NCI-H2171 treated with DMSO at 0.1 percent for 48 hours (cell line): Measurements from ENCODE around the gene PPM1E.
"Not testable (repeated sequence)": the region's sequence is repeated elsewhere in the genome, so short reads cannot be mapped to it uniquely, and the experiment has no call there.

Experiments used
- DNase-seq: peaks from one replicate; lab custom pipeline; 2025; lab: John Stamatoyannopoulos, UW

PPM1E gene

DNA sequence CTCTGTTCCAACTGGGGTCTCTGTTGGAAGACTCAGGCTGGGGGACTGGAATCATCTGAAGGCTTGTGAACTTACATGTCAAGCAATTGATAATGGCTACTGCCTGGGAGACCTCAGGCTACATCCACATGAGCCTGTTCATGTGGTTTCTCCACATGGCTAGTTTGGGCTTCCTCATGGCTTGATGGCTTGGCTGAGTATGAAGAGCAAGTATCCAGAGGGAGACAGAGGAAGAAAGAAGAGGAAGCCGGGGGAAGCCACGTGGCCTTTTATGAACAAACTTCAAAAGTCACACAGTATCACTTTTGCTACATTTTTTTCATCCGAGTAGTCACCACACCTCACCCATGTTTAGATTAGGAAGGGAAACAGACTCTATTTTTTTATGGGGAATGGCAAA, 192.2 kb downstream of the PPM1E start:
- DNase-seq = no peak

GRCh38 chr17:58954358-58954757, 198.7 kb downstream of the PPM1E start:
- DNase-seq = not testable (repeated sequence)

- no peak for DNase-seq
Observed at GRCh38 chr17:58956997-58957724, 201.5 kb downstream of the PPM1E start.

DNA sequence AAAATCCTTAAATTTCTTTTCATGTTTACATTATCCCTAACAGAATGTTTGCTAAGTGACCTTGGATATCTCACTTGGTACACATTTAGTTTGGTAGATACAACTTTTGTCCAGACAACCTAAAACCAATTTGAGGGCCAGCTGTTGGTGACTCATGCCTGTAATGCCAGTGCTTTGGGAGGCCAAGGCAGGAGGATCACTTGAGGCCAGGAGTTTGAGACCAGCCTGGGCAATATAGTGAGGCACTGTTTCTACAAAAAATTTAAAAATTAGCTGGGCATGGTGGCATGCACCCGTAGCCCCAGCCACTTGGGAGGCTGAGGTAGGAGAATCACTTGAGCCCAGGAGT, 202.0 kb downstream of the PPM1E start:
- not testable (repeated sequence) for DNase-seq

DNA sequence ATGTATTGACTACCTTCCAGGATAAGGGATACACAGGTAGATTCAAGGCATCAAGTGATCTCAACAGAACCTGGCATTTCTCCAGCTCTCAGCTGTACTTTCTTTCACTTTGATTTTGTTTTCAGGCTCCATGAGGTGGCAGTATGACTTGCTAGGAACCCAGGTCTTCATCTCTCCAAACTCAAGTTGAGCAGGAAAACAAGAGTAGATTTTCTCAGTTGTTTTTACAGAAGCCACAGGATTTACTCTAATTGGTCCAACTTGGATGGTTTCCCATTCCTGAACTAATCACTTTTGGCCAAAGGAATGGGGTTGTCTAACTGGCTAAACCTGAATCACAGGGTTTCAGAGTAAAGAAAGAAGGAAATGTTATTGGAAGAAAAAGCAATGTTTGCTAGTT, 204.4 kb downstream of the PPM1E start:
- DNase-seq = peak; percentile 59

GRCh38 chr17:58965221-58965620, 209.6 kb downstream of the PPM1E start:
- DNase-seq = no peak

DNA sequence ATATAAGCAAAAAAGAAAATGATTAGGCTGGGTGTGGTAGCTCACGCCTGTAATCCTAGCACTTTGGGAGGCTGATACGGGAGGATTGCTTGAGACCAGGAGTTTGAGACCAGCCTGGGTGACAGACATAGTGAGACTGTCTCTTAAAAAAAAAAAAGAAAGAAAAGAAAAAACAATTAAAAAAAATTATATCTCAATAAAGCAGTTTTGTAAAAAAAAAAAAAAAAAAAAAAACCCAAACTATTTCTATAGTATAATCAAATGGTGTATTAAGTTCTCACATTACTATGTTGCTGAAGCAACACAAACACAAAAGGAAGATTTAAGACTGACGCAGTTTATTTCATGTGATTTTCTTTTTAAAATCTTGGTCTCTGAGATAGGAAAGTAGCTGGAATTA, 210.6 kb downstream of the PPM1E start:
- DNase-seq = no peak

GRCh38 chr17:58968426-58969061, 212.9 kb downstream of the PPM1E start:
- no peak for DNase-seq

GRCh38 chr17:58969156-58969555, 213.5 kb downstream of the PPM1E start:
- peak; percentile 44 for DNase-seq

GRCh38 chr17:58969612-58970011, 214.0 kb downstream of the PPM1E start:
- DNase-seq = no peak

- DNase-seq = no peak
Observed at GRCh38 chr17:58970609-58971450, 215.2 kb downstream of the PPM1E start.

- DNase-seq = no peak
Observed at GRCh38 chr17:58974354-58974753, 218.7 kb downstream of the PPM1E start.

DNA sequence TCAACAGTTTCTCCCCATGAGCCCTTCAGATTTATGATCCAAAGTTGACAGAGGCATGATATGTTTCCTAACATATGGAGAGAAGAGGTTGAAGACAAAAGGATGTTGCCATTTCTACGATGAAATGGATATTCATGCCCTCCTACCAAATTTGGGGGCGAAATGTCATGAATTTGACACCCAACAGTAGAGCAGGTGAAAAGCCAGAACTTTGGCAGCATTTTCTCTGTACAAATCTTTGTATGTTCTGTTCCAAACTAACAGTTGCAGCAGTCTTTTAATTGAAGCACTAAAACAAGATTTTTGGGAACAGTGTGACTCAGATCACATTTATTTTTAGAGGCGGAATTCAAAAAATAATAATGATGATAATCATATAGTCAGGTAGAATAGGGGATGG, 220.9 kb downstream of the PPM1E start:
- no peak for DNase-seq

- no peak for DNase-seq
Observed at GRCh38 chr17:58980706-58981481, 225.2 kb downstream of the PPM1E start.

- DNase-seq = no peak
Observed at GRCh38 chr17:58982626-58983025, 227.0 kb downstream of the PPM1E start.

- no peak for DNase-seq
Observed at GRCh38 chr17:58985367-58985766, 229.7 kb downstream of the PPM1E start.

DNA sequence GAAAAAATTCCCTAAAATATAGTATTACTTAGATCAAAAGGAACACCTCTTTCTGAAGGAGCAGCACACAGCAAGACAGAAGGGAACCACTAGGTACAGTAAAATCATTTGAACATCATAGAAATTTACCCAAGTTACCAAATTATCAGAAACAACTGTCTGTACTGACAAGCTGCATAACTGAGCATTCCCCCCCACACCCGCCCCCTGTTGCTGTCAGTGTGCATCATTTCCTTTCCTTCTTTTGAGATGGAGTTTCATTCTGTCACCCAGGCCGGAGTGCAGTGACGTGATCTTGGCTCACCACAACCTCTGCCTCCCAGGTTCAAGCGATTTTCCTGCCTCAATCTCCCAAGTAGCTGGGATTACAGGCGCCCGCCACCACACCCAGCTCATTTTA, 230.3 kb downstream of the PPM1E start:
- no peak for DNase-seq

GRCh38 chr17:58989629-58990028, 234.0 kb downstream of the PPM1E start:
- DNase-seq = no peak

DNA sequence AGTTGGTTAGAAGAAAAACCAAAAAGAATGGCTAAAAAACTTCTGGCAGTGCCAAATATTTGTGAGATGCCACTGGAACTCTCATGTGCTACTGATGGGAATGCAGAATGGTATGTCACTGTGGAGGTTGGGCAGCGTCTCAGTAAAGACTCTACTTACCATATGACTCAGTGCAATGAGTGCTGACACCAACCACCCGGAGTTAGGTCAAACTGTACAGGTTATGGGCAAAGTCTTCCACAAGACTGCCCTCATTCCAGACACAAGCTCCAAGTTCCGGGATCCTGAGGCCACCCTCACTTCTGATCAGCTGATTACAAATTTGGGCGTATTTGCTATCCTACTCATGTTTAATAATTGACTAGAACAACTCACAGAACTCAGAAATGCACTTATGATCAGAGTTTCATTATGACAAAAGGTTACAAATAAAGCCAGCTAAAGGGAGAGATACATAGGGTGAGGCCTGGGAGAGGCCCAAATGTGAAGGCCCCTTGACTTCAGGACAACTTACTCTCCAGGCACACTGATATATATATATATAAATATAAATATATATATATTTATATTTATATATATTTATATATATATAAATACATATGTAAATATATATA, 236.2 kb downstream of the PPM1E start:
- DNase-seq = no peak

- no peak for DNase-seq
Observed at GRCh38 chr17:58993311-58993710, 237.7 kb downstream of the PPM1E start.

GRCh38 chr17:58995247-58995940, 239.7 kb downstream of the PPM1E start:
- DNase-seq = no peak
